GM12878 (cell line): Measurements from ENCODE around the gene CXCL17. TPM values are rescaled to one million over a fixed set of nuclear protein-coding genes. Genes with fewer than 3 reads are reported as not detected.

Experiments used
- ATAC-seq: fragments of 200-7000 bp; cut with Tn5 transposase; 3 replicates; pipeline ENCODE4 v1.9.1; 2020; ENCODE audit warnings: mild to moderate bottlenecking, moderate library complexity
- BruUV-seq: library from RNA; stranded (reverse); fragments of 400-500 nt; replicated peaks from 2 replicates; lab custom pipeline; 2021; lab: Mats Ljungman, UMichigan
- CTCF ChIA-PET: fragments of 300-600 bp; sonication (Branson Sonifier 250); formaldehyde crosslinking; extraction: SDS; loops from one replicate; lab custom pipeline; 2021; ENCODE audit warnings: inconsistent platforms; lab: Yijun Ruan, JAX
- POLR2A ChIA-PET: fragments of 350-600 bp; formaldehyde crosslinking; extraction: SDS; loops from one replicate; lab custom pipeline; 2021; ENCODE audit warnings: inconsistent platforms; lab: Charles Lee
- RAD21 ChIA-PET: fragments of 300-600 bp; sonication (Branson Sonifier 250); formaldehyde crosslinking; loops from one replicate; lab custom pipeline; 2023; ENCODE audit warnings: antibody characterized with exemption; ENCODE audit not compliant: unreplicated experiment; lab: Charles Lee
- SMC1A ChIA-PET: fragments of 300-600 bp; sonication (Branson Sonifier 250); formaldehyde crosslinking; loops from one replicate; lab custom pipeline; 2023; ENCODE audit not compliant: unreplicated experiment, uncharacterized antibody; lab: Charles Lee
- DNase-seq: peaks from one replicate; pipeline ENCODE4 v3.0.0-alpha.2; 2011; ENCODE audit warnings: low read depth, low spot score
- FAIRE-seq: peaks from 3 replicates; lab custom pipeline; 2011; peaks lifted over from hg19 to GRCh38; lab: Jason Lieb, UNC
- H2AFZ ChIP-seq: 2 replicates; pipeline ENCODE4 v1.6.0; 2011; ENCODE audit warnings: low read depth, low read length, control low read depth; ENCODE audit not compliant: control insufficient read depth
- H3K27ac ChIP-seq: 2 replicates; pipeline ENCODE4 v1.5.1; 2011; ENCODE audit warnings: control low read depth; ENCODE audit not compliant: control insufficient read depth, insufficient read depth
- H3K27me3 ChIP-seq, 2 experiments: replicated peaks in 1 of 2; 2 replicates each; pipeline versions ENCODE4 v1.6.0 to v1.6.1; 2011; ENCODE audit warnings: low read length in 1 of 2; ENCODE audit not compliant: control insufficient read depth in 2 of 2, insufficient read depth in 2 of 2
- H3K36me3 ChIP-seq, 2 experiments: 2 replicates each; pipeline ENCODE4 v1.5.1; 2011; ENCODE audit warnings: low read length in 1 of 2; ENCODE audit not compliant: control insufficient read depth in 2 of 2, insufficient read depth in 2 of 2
- H3K4me1 ChIP-seq: 2 replicates; pipeline ENCODE4 v1.6.1; 2011; ENCODE audit warnings: mild to moderate bottlenecking, low read length, moderate library complexity, mixed read lengths; ENCODE audit not compliant: control insufficient read depth, insufficient read depth
- H3K4me2 ChIP-seq: 2 replicates; pipeline ENCODE4 v1.6.0; 2011; ENCODE audit warnings: control low read depth; ENCODE audit not compliant: control insufficient read depth, insufficient read depth
- H3K4me3 ChIP-seq: fragments of 200-600 bp; sonication (generic); 2 replicates; pipeline ENCODE4 v1.5.1; 2016
- H3K79me2 ChIP-seq: 2 replicates; pipeline ENCODE4 v1.6.0; 2011; ENCODE audit warnings: low read length; ENCODE audit not compliant: control insufficient read depth, insufficient read depth
- H3K9ac ChIP-seq: 2 replicates; pipeline ENCODE4 v1.8.0; 2011; ENCODE audit warnings: low read length, control low read depth, mixed read lengths; ENCODE audit not compliant: control insufficient read depth, insufficient read depth
- H3K9me3 ChIP-seq: replicated peaks from 3 replicates; pipeline ENCODE4 v1.5.1; 2011; ENCODE audit warnings: mild to moderate bottlenecking, low read length; ENCODE audit not compliant: control insufficient read depth, insufficient read depth
- H4K20me1 ChIP-seq: 2 replicates; pipeline ENCODE4 v1.6.0; 2011; ENCODE audit not compliant: control insufficient read depth, insufficient read depth
- SIN3A ChIP-seq: IDR thresholded peaks from 2 replicates; pipeline ENCODE4 v1.6.1; 2012; ENCODE audit warnings: low read depth, low read length, improper control_type of control experiment
- WGBS: methylation state at CpG from one replicate; pipeline ENCODE4 v1.1.6; 2016; ENCODE audit warnings: low lambda C conversion rate; ENCODE audit not compliant: insufficient replicate concordance, insufficient coverage; ENCODE audit errors: missing lambda C conversion rate; 5-methylcytosine and 5-hydroxymethylcytosine counted together
- in situ Hi-C: fragments of 300-500 bp; cut with MboI; formaldehyde crosslinking; loops from 9 replicates; pipeline ENCODE4 v1.14.3; 2018; ENCODE audit warnings: mixed read lengths
- intact Hi-C: fragments of 100-400 bp; cut with micrococcal nuclease; formaldehyde crosslinking; loops from one replicate; pipeline ENCODE4 v1.14.2; 2022; ENCODE audit not compliant: unreplicated experiment
- polyA plus RNA-seq, 11 experiments: library from polyadenylated mRNA; depleted of rRNA in 4 of 11; unstranded in 6 of 11; stranded (reverse) in 5 of 11; fragments of >200 nt; fragmentation: Nextera tagmentation in 4 of 11; fragmentation: Illumina TruSeq in 1 of 11; extraction: Ambion mirVana in 4 of 11; extraction: Trizol in 1 of 11; gene quantifications; 1 replicate in 1 of 11; 2 replicates in 10 of 11; pipeline versions ENCODE4 v1.2.1 to v1.2.3, GENCODE V29; 2011 to 2016; ENCODE audit warnings: inconsistent platforms in 2 of 11, missing spikeins in 2 of 11, low read depth in 1 of 11
- total RNA-seq, 4 experiments: library from RNA; depleted of rRNA in 3 of 4; stranded (reverse); fragments of >200 nt in 3 of 4; fragmentation: Illumina TruSeq in 1 of 4; extraction: Trizol in 1 of 4; gene quantifications; 2 replicates each; pipeline versions ENCODE4 v1.2.1 to v1.2.3, GENCODE V29; 2013 to 2021
- TF ChIP-seq, protein P1 (sequence below): fragments of 450-650 bp; IDR thresholded peaks from 2 replicates; pipeline ENCODE4 v1.6.1; 2017; ENCODE audit warnings: mild to moderate bottlenecking, moderate library complexity
- TF ChIP-seq, protein P2 (sequence below): fragments of 450-650 bp; IDR thresholded peaks from 2 replicates; pipeline ENCODE4 v1.6.1; 2017; ENCODE audit warnings: low read depth, mild to moderate bottlenecking, moderate library complexity
- TF ChIP-seq, protein P3 (sequence below): IDR thresholded peaks from 2 replicates; pipeline ENCODE4 v1.6.1; 2011; ENCODE audit warnings: borderline replicate concordance, low read depth, mild to moderate bottlenecking, moderate library complexity, mixed read lengths, low read length; ENCODE audit not compliant: insufficient read depth; ENCODE audit errors: extremely low read length
- TF ChIP-seq, protein P4 (sequence below): fragments of 450-650 bp; IDR thresholded peaks from 2 replicates; pipeline ENCODE4 v1.6.1; 2017; ENCODE audit warnings: antibody characterized with exemption, mild to moderate bottlenecking, moderate library complexity

Gene CXCL17
- total and polyA plus RNA-seq, 10 of the 15 experiments (the other 5 are each of a cell fraction or from before 2014, with no cell fraction given): 0.13 to 0.24 (median 0.15) TPM; not detected in 7

DNA sequence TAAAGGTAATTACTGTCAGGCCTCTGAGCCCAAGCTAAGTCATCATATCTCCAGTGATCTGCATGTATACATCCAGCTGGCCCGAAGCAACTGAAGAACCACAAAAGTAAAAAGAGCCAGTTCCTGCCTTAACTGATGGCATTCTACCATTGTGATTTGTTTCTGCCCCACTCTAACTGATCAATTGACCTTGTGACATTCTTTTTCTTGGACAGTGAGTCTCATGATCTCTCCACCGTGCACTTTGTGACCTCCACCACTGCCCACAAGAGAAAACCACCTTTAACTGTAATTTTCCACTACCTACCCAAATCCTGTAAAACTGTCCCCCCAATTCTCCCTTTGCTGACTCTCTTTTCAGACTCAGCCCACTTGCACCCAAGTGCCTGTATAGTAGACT lies 17.2 kb upstream of the CXCL17 start:
- no peaks in the 10 kb centered on the region for H3K79me2 ChIP-seq
- H3K4me1 ChIP-seq: peaks cover 4% of the 10 kb centered on the region
- in situ Hi-C loops (no loop called here), intact Hi-C loops (no loop called here)
- no peak overlapping the region for H3K4me3 ChIP-seq
- ATAC-seq: no peak
- POLR2A ChIA-PET: no interaction called here
- no peak overlapping the region for H3K9ac ChIP-seq
- no peaks in the 10 kb centered on the region for H4K20me1 ChIP-seq
- H3K9me3 ChIP-seq: no peaks in the 10 kb centered on the region
- WGBS: 26% methylated on average over 2 of the region's 2 CpGs
- CTCF ChIA-PET: interaction anchor here (1.1 to 2.3 kb wide), 4 partner anchors 10 to 69 kb away, joined by 3 to 15 read pairs (median 4); partner anchors contain the start of gene CEACAM1
- no TSS peak for BruUV-seq
- SMC1A ChIA-PET: interaction anchor here (2.2 kb wide), 1 partner anchor 68 kb away, joined by 9 read pairs; the partner anchor contains the start of gene CEACAM1
- no peak for DNase-seq
- no peaks in the 10 kb centered on the region for H3K27me3 ChIP-seq
- H3K36me3 ChIP-seq: no peaks in the 10 kb centered on the region
- H2AFZ ChIP-seq: no peak overlapping the region
- RAD21 ChIA-PET: interaction anchor here (0.6 to 1.0 kb wide), 2 partner anchors 9 to 69 kb away, joined by 3 to 4 read pairs; partner anchors contain the start of gene CEACAM1
- no peak overlapping the region for H3K4me2 ChIP-seq
- no peak for TF ChIP-seq SIN3A
- TF ChIP-seq, protein P1, sequence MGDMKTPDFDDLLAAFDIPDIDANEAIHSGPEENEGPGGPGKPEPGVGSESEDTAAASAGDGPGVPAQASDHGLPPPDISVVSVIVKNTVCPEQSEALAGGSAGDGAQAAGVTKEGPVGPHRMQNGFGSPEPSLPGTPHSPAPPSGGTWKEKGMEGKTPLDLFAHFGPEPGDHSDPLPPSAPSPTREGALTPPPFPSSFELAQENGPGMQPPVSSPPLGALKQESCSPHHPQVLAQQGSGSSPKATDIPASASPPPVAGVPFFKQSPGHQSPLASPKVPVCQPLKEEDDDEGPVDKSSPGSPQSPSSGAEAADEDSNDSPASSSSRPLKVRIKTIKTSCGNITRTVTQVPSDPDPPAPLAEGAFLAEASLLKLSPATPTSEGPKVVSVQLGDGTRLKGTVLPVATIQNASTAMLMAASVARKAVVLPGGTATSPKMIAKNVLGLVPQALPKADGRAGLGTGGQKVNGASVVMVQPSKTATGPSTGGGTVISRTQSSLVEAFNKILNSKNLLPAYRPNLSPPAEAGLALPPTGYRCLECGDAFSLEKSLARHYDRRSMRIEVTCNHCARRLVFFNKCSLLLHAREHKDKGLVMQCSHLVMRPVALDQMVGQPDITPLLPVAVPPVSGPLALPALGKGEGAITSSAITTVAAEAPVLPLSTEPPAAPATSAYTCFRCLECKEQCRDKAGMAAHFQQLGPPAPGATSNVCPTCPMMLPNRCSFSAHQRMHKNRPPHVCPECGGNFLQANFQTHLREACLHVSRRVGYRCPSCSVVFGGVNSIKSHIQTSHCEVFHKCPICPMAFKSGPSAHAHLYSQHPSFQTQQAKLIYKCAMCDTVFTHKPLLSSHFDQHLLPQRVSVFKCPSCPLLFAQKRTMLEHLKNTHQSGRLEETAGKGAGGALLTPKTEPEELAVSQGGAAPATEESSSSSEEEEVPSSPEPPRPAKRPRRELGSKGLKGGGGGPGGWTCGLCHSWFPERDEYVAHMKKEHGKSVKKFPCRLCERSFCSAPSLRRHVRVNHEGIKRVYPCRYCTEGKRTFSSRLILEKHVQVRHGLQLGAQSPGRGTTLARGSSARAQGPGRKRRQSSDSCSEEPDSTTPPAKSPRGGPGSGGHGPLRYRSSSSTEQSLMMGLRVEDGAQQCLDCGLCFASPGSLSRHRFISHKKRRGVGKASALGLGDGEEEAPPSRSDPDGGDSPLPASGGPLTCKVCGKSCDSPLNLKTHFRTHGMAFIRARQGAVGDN: no peak
- TF ChIP-seq, protein P2, sequence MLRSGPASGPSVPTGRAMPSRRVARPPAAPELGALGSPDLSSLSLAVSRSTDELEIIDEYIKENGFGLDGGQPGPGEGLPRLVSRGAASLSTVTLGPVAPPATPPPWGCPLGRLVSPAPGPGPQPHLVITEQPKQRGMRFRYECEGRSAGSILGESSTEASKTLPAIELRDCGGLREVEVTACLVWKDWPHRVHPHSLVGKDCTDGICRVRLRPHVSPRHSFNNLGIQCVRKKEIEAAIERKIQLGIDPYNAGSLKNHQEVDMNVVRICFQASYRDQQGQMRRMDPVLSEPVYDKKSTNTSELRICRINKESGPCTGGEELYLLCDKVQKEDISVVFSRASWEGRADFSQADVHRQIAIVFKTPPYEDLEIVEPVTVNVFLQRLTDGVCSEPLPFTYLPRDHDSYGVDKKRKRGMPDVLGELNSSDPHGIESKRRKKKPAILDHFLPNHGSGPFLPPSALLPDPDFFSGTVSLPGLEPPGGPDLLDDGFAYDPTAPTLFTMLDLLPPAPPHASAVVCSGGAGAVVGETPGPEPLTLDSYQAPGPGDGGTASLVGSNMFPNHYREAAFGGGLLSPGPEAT: no peak
- TF ChIP-seq, protein P3, sequence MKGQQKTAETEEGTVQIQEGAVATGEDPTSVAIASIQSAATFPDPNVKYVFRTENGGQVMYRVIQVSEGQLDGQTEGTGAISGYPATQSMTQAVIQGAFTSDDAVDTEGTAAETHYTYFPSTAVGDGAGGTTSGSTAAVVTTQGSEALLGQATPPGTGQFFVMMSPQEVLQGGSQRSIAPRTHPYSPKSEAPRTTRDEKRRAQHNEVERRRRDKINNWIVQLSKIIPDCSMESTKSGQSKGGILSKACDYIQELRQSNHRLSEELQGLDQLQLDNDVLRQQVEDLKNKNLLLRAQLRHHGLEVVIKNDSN: no peak
- TF ChIP-seq, protein P4, sequence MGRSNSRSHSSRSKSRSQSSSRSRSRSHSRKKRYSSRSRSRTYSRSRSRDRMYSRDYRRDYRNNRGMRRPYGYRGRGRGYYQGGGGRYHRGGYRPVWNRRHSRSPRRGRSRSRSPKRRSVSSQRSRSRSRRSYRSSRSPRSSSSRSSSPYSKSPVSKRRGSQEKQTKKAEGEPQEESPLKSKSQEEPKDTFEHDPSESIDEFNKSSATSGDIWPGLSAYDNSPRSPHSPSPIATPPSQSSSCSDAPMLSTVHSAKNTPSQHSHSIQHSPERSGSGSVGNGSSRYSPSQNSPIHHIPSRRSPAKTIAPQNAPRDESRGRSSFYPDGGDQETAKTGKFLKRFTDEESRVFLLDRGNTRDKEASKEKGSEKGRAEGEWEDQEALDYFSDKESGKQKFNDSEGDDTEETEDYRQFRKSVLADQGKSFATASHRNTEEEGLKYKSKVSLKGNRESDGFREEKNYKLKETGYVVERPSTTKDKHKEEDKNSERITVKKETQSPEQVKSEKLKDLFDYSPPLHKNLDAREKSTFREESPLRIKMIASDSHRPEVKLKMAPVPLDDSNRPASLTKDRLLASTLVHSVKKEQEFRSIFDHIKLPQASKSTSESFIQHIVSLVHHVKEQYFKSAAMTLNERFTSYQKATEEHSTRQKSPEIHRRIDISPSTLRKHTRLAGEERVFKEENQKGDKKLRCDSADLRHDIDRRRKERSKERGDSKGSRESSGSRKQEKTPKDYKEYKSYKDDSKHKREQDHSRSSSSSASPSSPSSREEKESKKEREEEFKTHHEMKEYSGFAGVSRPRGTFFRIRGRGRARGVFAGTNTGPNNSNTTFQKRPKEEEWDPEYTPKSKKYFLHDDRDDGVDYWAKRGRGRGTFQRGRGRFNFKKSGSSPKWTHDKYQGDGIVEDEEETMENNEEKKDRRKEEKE: no peak
- FAIRE-seq: no peak
- no peak overlapping the region for H3K27ac ChIP-seq
